Mesendoderm (in vitro differentiated cells): ENCODE data around the gene CPT1B.
"Not testable (repeated sequence)": the region's sequence is repeated elsewhere in the genome, so short reads cannot be mapped to it uniquely, and the experiment has no call there.

Experiments used
- DNase-seq: peaks from one replicate; pipeline ENCODE4 v3.0.0; 2013
- H2AK5ac ChIP-seq: 2 replicates; pipeline ENCODE4 v1.6.1; 2013; ENCODE audit warnings: low read length, inconsistent platforms
- H2BK120ac ChIP-seq: 2 replicates; pipeline ENCODE4 v1.6.1; 2013; ENCODE audit warnings: low read depth, mild to moderate bottlenecking, low read length, moderate library complexity, mixed read lengths
- H2BK15ac ChIP-seq: replicated peaks from 2 replicates; pipeline ENCODE4 v1.6.1; 2013; ENCODE audit warnings: low read depth, mild to moderate bottlenecking, moderate library complexity
- H2BK5ac ChIP-seq: 2 replicates; pipeline ENCODE4 v1.6.1; 2013; ENCODE audit warnings: low read length, inconsistent platforms
- H3K18ac ChIP-seq: 2 replicates; pipeline ENCODE4 v1.6.1; 2013; ENCODE audit warnings: mild to moderate bottlenecking, low read length, mixed read lengths
- H3K23ac ChIP-seq: one replicate; pipeline ENCODE4 v1.6.1; 2013; ENCODE audit warnings: low read length
- H3K27ac ChIP-seq: 2 replicates; pipeline ENCODE4 v1.5.1; 2013; ENCODE audit warnings: low read depth, mild to moderate bottlenecking, inconsistent platforms, low read length, moderate library complexity
- H3K27me3 ChIP-seq: 2 replicates; pipeline ENCODE4 v1.6.1; 2013; ENCODE audit warnings: low read length, control low read depth, mild to moderate bottlenecking, inconsistent platforms; ENCODE audit not compliant: insufficient read depth, poor library complexity
- H3K36me3 ChIP-seq: 2 replicates; pipeline ENCODE4 v1.6.1; 2013; ENCODE audit warnings: low read length, inconsistent platforms; ENCODE audit not compliant: control insufficient read depth, insufficient read depth
- H3K4ac ChIP-seq: one replicate; pipeline ENCODE4 v1.6.1; 2013; ENCODE audit warnings: low read depth, mild to moderate bottlenecking, low read length, moderate library complexity
- H3K4me1 ChIP-seq: 2 replicates; pipeline ENCODE4 v1.6.1; 2013; ENCODE audit warnings: low read depth, low read length, inconsistent platforms; ENCODE audit not compliant: control insufficient read depth
- H3K4me2 ChIP-seq: 2 replicates; pipeline ENCODE4 v1.6.1; 2013; ENCODE audit warnings: low read length
- H3K4me3 ChIP-seq: 2 replicates; pipeline ENCODE4 v1.5.1; 2013; ENCODE audit warnings: mild to moderate bottlenecking, low read length
- H3K56ac ChIP-seq: one replicate; pipeline ENCODE4 v1.6.1; 2013; ENCODE audit warnings: low read length
- H3K79me1 ChIP-seq: 2 replicates; pipeline ENCODE4 v1.6.1; 2013; ENCODE audit warnings: low read length, inconsistent platforms
- H3K79me2 ChIP-seq: 2 replicates; pipeline ENCODE4 v1.6.1; 2013; ENCODE audit warnings: mild to moderate bottlenecking, low read length; ENCODE audit not compliant: control insufficient read depth, insufficient read depth
- H3K9ac ChIP-seq: 2 replicates; pipeline ENCODE4 v1.6.1; 2013; ENCODE audit warnings: low read length, inconsistent platforms
- H4K5ac ChIP-seq: one replicate; pipeline ENCODE4 v1.6.1; 2013; ENCODE audit warnings: low read length
- H4K8ac ChIP-seq: one replicate; pipeline ENCODE4 v1.6.1; 2013; ENCODE audit warnings: low read depth, mild to moderate bottlenecking, control low read depth, low read length, moderate library complexity
- WGBS: extraction: QIAGEN DNeasy Blood & Tissue Kit; methylation state at CpG from one replicate; pipeline ENCODE4 v1.1.7; 2013; ENCODE audit warnings: low lambda C conversion rate, missing lambda C conversion rate; ENCODE audit not compliant: insufficient coverage; ENCODE audit errors: extremely low coverage; 5-methylcytosine and 5-hydroxymethylcytosine counted together

Gene CPT1B

DNA sequence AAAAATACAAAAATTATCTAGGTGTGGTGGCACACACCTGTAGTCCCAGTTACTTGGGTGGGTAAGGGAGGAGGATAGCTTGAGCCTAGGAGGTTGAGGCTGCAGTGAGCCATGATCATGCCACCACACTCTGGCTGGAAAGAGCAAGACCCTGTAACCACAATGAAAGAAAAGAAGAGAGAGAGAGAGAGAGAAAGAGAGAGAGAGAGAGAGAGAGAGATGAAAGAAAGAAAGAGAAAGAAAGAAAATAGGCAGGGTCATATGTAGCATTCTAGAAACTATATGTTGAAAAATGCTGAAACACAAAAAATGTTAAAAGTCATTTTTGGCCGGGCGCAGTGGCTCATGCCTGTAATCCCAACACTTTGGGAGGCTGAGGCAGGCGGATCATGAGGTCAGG lies 36.1 kb upstream of the CPT1B start:
- H3K27me3 ChIP-seq, H3K4me1 ChIP-seq, H4K8ac ChIP-seq, H3K79me2 ChIP-seq, H3K4me3 ChIP-seq, H3K23ac ChIP-seq, H2BK15ac ChIP-seq, H3K4me2 ChIP-seq, H3K9ac ChIP-seq, H2BK5ac ChIP-seq, H3K79me1 ChIP-seq, H3K27ac ChIP-seq, H3K36me3 ChIP-seq, H3K4ac ChIP-seq, H3K18ac ChIP-seq, DNase-seq, H2BK120ac ChIP-seq, H3K56ac ChIP-seq, H4K5ac ChIP-seq, H2AK5ac ChIP-seq: not testable (repeated sequence)
- no CpG with 5 or more reads among the region's 3 CpGs for WGBS

DNA sequence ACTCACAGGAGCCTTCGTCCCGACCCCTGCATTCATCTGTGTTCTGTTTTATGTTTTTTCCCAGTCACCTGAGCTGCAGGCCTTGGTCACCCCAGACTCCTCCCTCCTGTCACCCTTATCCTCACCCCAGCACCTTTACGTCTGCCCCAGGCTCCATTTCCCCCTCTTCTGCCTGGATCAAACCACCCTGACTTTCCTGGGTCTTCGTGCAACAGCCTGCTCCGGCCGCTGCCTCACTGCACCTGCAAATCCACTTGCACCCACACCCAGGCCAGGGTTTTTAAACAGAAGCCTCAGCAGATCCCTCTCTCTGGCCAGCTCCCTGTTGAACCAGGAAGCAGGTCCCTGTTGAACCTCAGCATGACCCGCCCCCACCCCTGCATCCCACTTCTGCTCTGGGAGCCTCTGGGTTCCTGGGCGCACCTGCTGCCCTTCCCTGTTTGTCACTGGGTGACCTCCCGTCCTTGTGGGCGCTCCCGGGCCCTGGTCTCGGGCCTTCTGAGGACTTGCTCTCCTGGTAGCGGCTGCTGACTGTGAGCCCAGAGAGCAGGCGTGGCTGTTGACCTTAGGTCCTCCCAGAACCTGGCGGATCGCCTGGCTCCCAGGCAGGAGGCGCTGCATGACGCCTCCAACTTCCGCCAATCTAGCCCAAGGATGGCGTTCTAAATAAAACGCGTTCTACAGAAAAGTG lies 35.2 kb upstream of the CPT1B start:
- Histone ChIP-seq H3K4ac (no peak overlapping the region), H2AK5ac (no peak overlapping the region), H3K18ac (no peak overlapping the region), H2BK120ac (no peak overlapping the region), H3K79me1 (no peaks in the 10 kb centered on the region), H3K23ac (no peak overlapping the region), H3K27me3 (no peaks in the 10 kb centered on the region), H3K4me2 (no peak overlapping the region), H2BK15ac (no peak overlapping the region), H3K9ac (no peak overlapping the region), H3K4me1 (no peaks in the 10 kb centered on the region), H4K5ac (no peak overlapping the region), H4K8ac (no peak overlapping the region), H3K79me2 (no peaks in the 10 kb centered on the region), H2BK5ac (no peak overlapping the region), H3K27ac (no peak overlapping the region), H3K4me3 (no peak overlapping the region), H3K56ac (no peak overlapping the region), H3K36me3 (no peaks in the 10 kb centered on the region)
- WGBS = no CpG with 5 or more reads among the region's 22 CpGs
- DNase-seq = no peak

DNA sequence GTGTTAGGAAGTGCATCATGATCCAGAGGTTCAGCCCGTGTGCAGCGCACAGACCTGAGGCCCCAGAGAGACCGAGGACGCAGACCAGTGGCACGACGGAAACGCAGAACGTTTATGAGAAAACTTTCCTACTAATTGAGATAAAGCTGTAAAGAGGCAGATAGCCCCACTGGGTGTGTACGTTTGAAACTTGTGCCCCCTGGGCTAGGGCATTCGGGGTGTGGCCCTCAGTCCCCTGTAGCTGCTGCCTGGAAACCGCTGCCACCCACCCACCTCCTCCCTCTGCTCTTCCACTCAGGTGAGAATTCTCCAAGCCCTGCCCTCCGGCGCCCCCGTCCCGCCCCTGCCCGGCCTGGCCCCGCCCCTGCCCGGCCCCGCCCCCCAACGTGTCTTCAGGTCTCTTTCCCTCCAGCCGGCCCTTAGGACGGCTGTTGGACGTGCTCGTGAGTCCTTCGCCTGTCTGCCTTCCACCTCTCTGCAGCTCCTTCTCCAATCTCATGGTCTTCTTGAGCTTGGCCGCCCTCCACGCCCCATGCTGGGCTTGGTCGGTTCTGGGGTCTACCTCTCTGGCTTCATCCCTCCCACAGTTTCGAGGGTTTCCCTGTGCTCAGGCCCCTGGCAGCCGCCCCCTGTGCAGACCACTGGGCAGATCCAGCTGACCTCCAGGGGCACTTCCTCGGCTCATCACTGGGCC lies 34.4 kb upstream of the CPT1B start:
- H3K4me2 ChIP-seq = no peak overlapping the region
- no peak overlapping the region for H3K23ac ChIP-seq
- H2BK120ac ChIP-seq = no peak overlapping the region
- no CpG with 5 or more reads among the region's 31 CpGs for WGBS
- H3K56ac ChIP-seq = no peak overlapping the region
- H3K36me3 ChIP-seq = no peaks in the 10 kb centered on the region
- peak; percentile 48 for DNase-seq
- H4K8ac ChIP-seq = no peak overlapping the region
- H3K18ac ChIP-seq = no peak overlapping the region
- no peaks in the 10 kb centered on the region for H3K27me3 ChIP-seq
- no peak overlapping the region for H4K5ac ChIP-seq
- no peak overlapping the region for H3K9ac ChIP-seq
- H3K79me1 ChIP-seq = no peaks in the 10 kb centered on the region
- H2BK5ac ChIP-seq = no peak overlapping the region
- no peaks in the 10 kb centered on the region for H3K79me2 ChIP-seq
- no peak overlapping the region for H3K4ac ChIP-seq
- H2AK5ac ChIP-seq = no peak overlapping the region
- no peak overlapping the region for H3K27ac ChIP-seq
- H2BK15ac ChIP-seq = no peak overlapping the region
- H3K4me1 ChIP-seq = no peaks in the 10 kb centered on the region
- no peak overlapping the region for H3K4me3 ChIP-seq

DNA sequence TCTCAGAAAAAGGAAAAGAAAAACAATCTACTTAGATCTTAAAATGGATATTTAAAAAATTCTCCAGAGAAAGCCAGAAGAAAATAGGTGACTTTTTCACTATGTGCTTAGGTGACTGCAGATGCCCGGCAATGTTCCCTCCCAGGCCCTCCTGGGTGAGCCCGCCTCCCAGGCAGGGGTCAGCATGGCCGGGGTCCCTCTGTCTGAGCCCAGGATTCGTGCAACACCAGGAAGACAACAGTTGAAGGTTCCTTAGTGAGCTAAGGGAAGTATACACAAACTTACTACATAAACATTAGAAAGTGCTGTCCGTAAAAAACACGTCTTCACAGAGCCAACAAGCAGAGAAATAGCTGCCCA lies 33.9 kb upstream of the CPT1B start:
- Histone ChIP-seq H3K9ac (no peak overlapping the region), H3K4me2 (no peak overlapping the region), H4K8ac (no peak overlapping the region), H3K36me3 (no peaks in the 10 kb centered on the region), H2BK5ac (no peak overlapping the region), H3K27me3 (no peaks in the 10 kb centered on the region), H3K79me1 (no peaks in the 10 kb centered on the region), H2AK5ac (no peak overlapping the region), H2BK15ac (no peak overlapping the region), H3K4ac (no peak overlapping the region), H3K56ac (no peak overlapping the region), H3K27ac (no peak overlapping the region), H3K18ac (no peak overlapping the region), H3K4me3 (no peak overlapping the region), H4K5ac (no peak overlapping the region), H3K23ac (no peak overlapping the region), H3K4me1 (no peaks in the 10 kb centered on the region), H3K79me2 (no peaks in the 10 kb centered on the region), H2BK120ac (no peak overlapping the region)
- WGBS = no CpG with 5 or more reads among the region's 6 CpGs
- no peak for DNase-seq

DNA sequence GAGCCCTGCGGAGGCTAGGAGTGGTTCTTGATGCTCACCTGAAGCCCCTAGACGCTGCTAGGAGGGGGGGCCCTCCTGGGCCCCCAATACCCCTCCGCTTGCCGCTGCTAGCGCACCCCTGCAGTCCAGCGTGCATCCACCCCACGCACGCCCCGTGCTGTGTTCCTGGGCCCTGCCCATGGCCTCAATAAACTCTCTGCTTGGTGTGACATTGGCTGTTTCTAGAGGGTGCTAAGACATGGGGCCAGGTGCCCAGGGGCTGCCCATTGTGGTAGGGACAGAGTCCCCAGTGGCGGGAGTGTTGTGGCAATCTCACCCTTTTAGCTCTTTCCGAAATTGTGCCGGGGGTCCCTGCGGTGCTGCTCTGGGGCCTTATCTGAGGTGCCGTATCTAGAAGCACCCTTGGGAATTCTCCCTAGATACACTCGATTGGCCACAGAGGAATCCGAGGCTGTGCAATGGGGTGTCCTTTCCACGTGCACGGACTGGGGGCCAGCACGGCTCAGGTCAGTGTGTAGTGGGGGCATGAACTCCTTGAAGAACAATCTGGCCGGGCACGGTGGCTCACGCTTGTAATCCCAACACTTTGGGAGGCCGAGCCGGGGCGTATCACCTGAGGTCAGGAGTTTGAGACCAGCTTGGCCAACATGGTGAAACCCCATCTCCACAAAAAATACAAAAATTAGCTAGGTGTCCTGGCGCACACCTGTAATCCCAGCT lies 33.3 kb upstream of the CPT1B start:
- Histone ChIP-seq H3K4me1 (no peaks in the 10 kb centered on the region), H3K79me2 (no peaks in the 10 kb centered on the region), H3K9ac (no peak overlapping the region), H3K36me3 (no peaks in the 10 kb centered on the region), H2BK15ac (no peak overlapping the region), H3K18ac (no peak overlapping the region), H3K56ac (no peak overlapping the region), H3K27me3 (no peaks in the 10 kb centered on the region), H3K4me3 (no peak overlapping the region), H4K8ac (no peak overlapping the region), H2AK5ac (no peak overlapping the region), H3K4me2 (no peak overlapping the region), H3K79me1 (no peaks in the 10 kb centered on the region), H3K23ac (no peak overlapping the region), H3K27ac (no peak overlapping the region), H4K5ac (no peak overlapping the region), H2BK5ac (no peak overlapping the region), H3K4ac (no peak overlapping the region), H2BK120ac (no peak overlapping the region)
- WGBS = no CpG with 5 or more reads among the region's 26 CpGs
- DNase-seq = no peak
